Keratinocyte (primary cell): ENCODE measurements around the gene ORM2. TPM values are rescaled to one million over a fixed set of nuclear protein-coding genes. Genes with fewer than 3 reads are reported as not detected.

Experiments
- DNase-seq: peaks from one replicate; pipeline ENCODE4 v3.0.0-alpha.2; 2011; ENCODE audit warnings: low read depth, missing footprints, low spot score
- FAIRE-seq: peaks from 2 replicates; lab custom pipeline; 2011; peaks lifted over from hg19 to GRCh38; lab: Jason Lieb, UNC
- H2AFZ ChIP-seq: 2 replicates; pipeline ENCODE4 v1.6.0; 2012; ENCODE audit warnings: low read length, control low read depth, inconsistent platforms; ENCODE audit not compliant: control insufficient read depth
- H3K27ac ChIP-seq: 2 replicates; pipeline ENCODE4 v1.5.1; 2011; ENCODE audit warnings: low read length; ENCODE audit not compliant: control insufficient read depth, insufficient read depth
- H3K27me3 ChIP-seq: 3 replicates; pipeline ENCODE4 v1.6.0; 2011; ENCODE audit warnings: low read length; ENCODE audit not compliant: control insufficient read depth, insufficient read depth; ENCODE audit errors: extremely low read depth
- H3K36me3 ChIP-seq, 2 experiments: 2 replicates in 1 of 2; 3 replicates in 1 of 2; pipeline ENCODE4 v1.5.1; 2011; ENCODE audit warnings: low read length in 2 of 2, mild to moderate bottlenecking in 1 of 2; ENCODE audit not compliant: control insufficient read depth in 2 of 2, insufficient read depth in 2 of 2; ENCODE audit errors: extremely low read depth in 1 of 2
- H3K4me1 ChIP-seq: 3 replicates; pipeline ENCODE4 v1.5.1; 2011; ENCODE audit warnings: low read length; ENCODE audit not compliant: control insufficient read depth, insufficient read depth; ENCODE audit errors: extremely low read depth
- H3K4me2 ChIP-seq: 3 replicates; pipeline ENCODE4 v1.6.0; 2011; ENCODE audit warnings: low read depth, low read length; ENCODE audit not compliant: control insufficient read depth, insufficient read depth; ENCODE audit errors: extremely low read depth
- H3K4me3 ChIP-seq, 3 experiments: fragments of 200-600 bp in 1 of 3; sonication (generic) in 1 of 3; 2 replicates in 2 of 3; 3 replicates in 1 of 3; pipeline ENCODE4 v1.5.1; 2011 to 2016; ENCODE audit warnings: low read length in 3 of 3, mild to moderate bottlenecking in 3 of 3, control low read depth in 2 of 3, inconsistent platforms in 1 of 3, low read depth in 1 of 3, mixed read lengths in 1 of 3, mixed run types in 1 of 3, moderate library complexity in 1 of 3; ENCODE audit not compliant: control insufficient read depth in 2 of 3, insufficient read depth in 2 of 3; ENCODE audit errors: extremely low read depth in 1 of 3
- H3K79me2 ChIP-seq: 2 replicates; pipeline ENCODE4 v1.6.0; 2012; ENCODE audit warnings: low read length; ENCODE audit not compliant: control insufficient read depth, insufficient read depth
- H3K9ac ChIP-seq: 3 replicates; pipeline ENCODE4 v1.6.0; 2011; ENCODE audit warnings: low read length; ENCODE audit not compliant: control insufficient read depth, insufficient read depth; ENCODE audit errors: extremely low read depth
- H3K9me1 ChIP-seq: 3 replicates; pipeline ENCODE4 v1.6.0; 2011; ENCODE audit warnings: low read length; ENCODE audit not compliant: control insufficient read depth, insufficient read depth; ENCODE audit errors: extremely low read depth
- H3K9me3 ChIP-seq: 2 replicates; pipeline ENCODE4 v1.5.1; 2012; ENCODE audit warnings: low read depth, low read length; ENCODE audit not compliant: control insufficient read depth
- H4K20me1 ChIP-seq: 3 replicates; pipeline ENCODE4 v1.6.0; 2011; ENCODE audit warnings: low read length; ENCODE audit not compliant: control insufficient read depth, insufficient read depth; ENCODE audit errors: extremely low read depth
- CTCF ChIP-seq, 3 experiments: IDR thresholded peaks in 1 of 3; conservative IDR thresholded peaks in 1 of 3; optimal IDR thresholded peaks in 1 of 3; 2 replicates in 2 of 3; 3 replicates in 1 of 3; pipeline versions ENCODE3 to v1.5.1; 2011; ENCODE audit warnings: low read length in 3 of 3, mild to moderate bottlenecking in 3 of 3, moderate library complexity in 2 of 3, control low read depth in 1 of 3, inconsistent platforms in 1 of 3; ENCODE audit not compliant: insufficient read depth in 2 of 3; ENCODE audit errors: extremely low read depth in 1 of 3
- EZH2 ChIP-seq: IDR thresholded peaks from one replicate; pipeline ENCODE4 v1.6.1; 2012; ENCODE audit warnings: inconsistent platforms, mild to moderate bottlenecking, low read length, moderate library complexity
- dilution Hi-C: fragments of 300-500 bp; cut with MboI; formaldehyde crosslinking; loops from one replicate; pipeline ENCODE4 v1.7.0; 2020; ENCODE audit warnings: low sequenced_read_pairs; ENCODE audit not compliant: extremely low pct_ligation_motif_present
- polyA plus RNA-seq, 5 experiments: library from polyadenylated mRNA; depleted of rRNA in 3 of 5; stranded (reverse) in 3 of 5; stranded (forward) in 1 of 5; unstranded in 1 of 5; fragments of >200 nt; gene quantifications; 1 replicate in 1 of 5; 2 replicates in 3 of 5; 3 replicates in 1 of 5; pipeline versions ENCODE4 v1.2.1 to v1.2.3, GENCODE V29; 2011 to 2012; ENCODE audit warnings: missing spikeins in 2 of 5, low read depth in 1 of 5, low replicate concordance in 1 of 5

Gene ORM2
- polyA plus RNA-seq, 1 donor (not counting 4 experiments of a cell fraction or from before 2014, with no cell fraction given): not detected

GRCh38 chr9:114304416-114305188 is 25.1 kb upstream of the ORM2 start:
- no peaks in the 10 kb centered on the region for H3K4me1 ChIP-seq
- no peak overlapping the region for H3K4me3 ChIP-seq
- no peak for FAIRE-seq
- no peak overlapping the region for H3K4me2 ChIP-seq
- no peaks in the 10 kb centered on the region for H4K20me1 ChIP-seq
- DNase-seq: no peak
- no peaks in the 10 kb centered on the region for H3K9me1 ChIP-seq
- H3K27me3 ChIP-seq: no peaks in the 10 kb centered on the region
- no peak overlapping the region for H2AFZ ChIP-seq
- no peaks in the 10 kb centered on the region for H3K79me2 ChIP-seq
- peaks cover 35 to 45% of the 10 kb centered on the region in 2 experiments for H3K36me3 ChIP-seq
- dilution Hi-C loops: no loop called here
- no peak overlapping the region for H3K27ac ChIP-seq
- no peak for TF ChIP-seq CTCF (optimal IDR thresholded peaks at IDR 0.05 in 1 of 3, IDR thresholded peaks at IDR 0.05 in 1 of 3, conservative IDR thresholded peaks at IDR 0.05 in 1 of 3; ENCODE audit: extremely low read depth in 1 of 3, insufficient read depth in 2 of 3, low read length in 3 of 3)
- no peak for TF ChIP-seq EZH2
- no peak overlapping the region for H3K9ac ChIP-seq
- no peaks in the 10 kb centered on the region for H3K9me3 ChIP-seq

- Histone ChIP-seq H3K9me1 (no peaks in the 10 kb centered on the region), H3K4me2 (no peak overlapping the region), H3K9ac (no peak overlapping the region), H3K4me3 (no peak overlapping the region), H4K20me1 (no peaks in the 10 kb centered on the region), H2AFZ (no peak overlapping the region), H3K9me3 (no peaks in the 10 kb centered on the region), H3K27me3 (no peaks in the 10 kb centered on the region), H3K36me3 (peaks cover 28 to 35% of the 10 kb centered on the region in 2 experiments), H3K27ac (no peak overlapping the region), H3K4me1 (no peaks in the 10 kb centered on the region), H3K79me2 (no peaks in the 10 kb centered on the region)
- DNase-seq: no peak
- dilution Hi-C loops: no loop called here
- no peak for FAIRE-seq
- TF ChIP-seq CTCF (optimal IDR thresholded peaks at IDR 0.05 in 1 of 3, IDR thresholded peaks at IDR 0.05 in 1 of 3, conservative IDR thresholded peaks at IDR 0.05 in 1 of 3; ENCODE audit: extremely low read depth in 1 of 3, insufficient read depth in 2 of 3, low read length in 3 of 3): no peak
- no peak for TF ChIP-seq EZH2
Observed at GRCh38 chr9:114307899-114308267, 21.8 kb upstream of the ORM2 start.
